SK-N-SH (cell line): ENCODE results near the gene KCTD17.

Experiments used
- ELF1 ChIP-seq: IDR thresholded peaks from 2 replicates; pipeline ENCODE4 v1.4.0; 2012
- FOSL2 ChIP-seq: IDR thresholded peaks from 2 replicates; pipeline ENCODE4 v1.4.0; 2012; ENCODE audit warnings: low read depth, mild to moderate bottlenecking, moderate library complexity, borderline replicate concordance
- NFIC ChIP-seq: IDR thresholded peaks from 2 replicates; pipeline ENCODE4 v1.4.0; 2012; ENCODE audit warnings: borderline replicate concordance
- RCOR1 ChIP-seq: fragments of 150-350 bp; IDR thresholded peaks from 2 replicates; pipeline ENCODE4 v1.6.1; 2017; ENCODE audit warnings: antibody characterized with exemption, low read length
- YY1 ChIP-seq: IDR thresholded peaks from 2 replicates; pipeline ENCODE4 v1.4.0; 2012; ENCODE audit warnings: low read depth, mild to moderate bottlenecking
- TF ChIP-seq, protein P1 (sequence below): fragments of 200-600 bp; sonication (generic); IDR thresholded peaks from 2 replicates; pipeline ENCODE4 v1.6.1; 2017; ENCODE audit warnings: antibody characterized with exemption, mild to moderate bottlenecking, moderate library complexity
- TF ChIP-seq, protein P2 (sequence below): IDR thresholded peaks from 2 replicates; pipeline ENCODE4 v1.4.0; 2012; ENCODE audit warnings: low read depth, borderline replicate concordance

DNA sequence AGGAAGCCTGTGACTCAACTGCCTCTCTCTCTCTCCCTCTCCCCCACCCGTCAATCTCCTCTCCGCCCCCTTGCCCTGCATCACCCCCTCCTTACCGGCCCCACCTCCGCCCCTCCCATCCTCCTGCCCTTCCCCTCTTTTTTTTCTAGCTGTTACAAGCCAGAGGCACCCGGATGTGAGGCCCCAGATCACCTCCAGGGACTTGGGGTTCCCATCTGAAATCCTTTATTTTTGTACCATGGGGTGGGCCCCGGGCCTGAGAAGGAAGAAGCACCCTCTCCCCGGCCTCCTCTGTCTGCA is 10.8 kb downstream of the KCTD17 start:
- TF ChIP-seq ELF1, result no peak
- TF ChIP-seq FOSL2, result no peak
- TF ChIP-seq, protein P1, sequence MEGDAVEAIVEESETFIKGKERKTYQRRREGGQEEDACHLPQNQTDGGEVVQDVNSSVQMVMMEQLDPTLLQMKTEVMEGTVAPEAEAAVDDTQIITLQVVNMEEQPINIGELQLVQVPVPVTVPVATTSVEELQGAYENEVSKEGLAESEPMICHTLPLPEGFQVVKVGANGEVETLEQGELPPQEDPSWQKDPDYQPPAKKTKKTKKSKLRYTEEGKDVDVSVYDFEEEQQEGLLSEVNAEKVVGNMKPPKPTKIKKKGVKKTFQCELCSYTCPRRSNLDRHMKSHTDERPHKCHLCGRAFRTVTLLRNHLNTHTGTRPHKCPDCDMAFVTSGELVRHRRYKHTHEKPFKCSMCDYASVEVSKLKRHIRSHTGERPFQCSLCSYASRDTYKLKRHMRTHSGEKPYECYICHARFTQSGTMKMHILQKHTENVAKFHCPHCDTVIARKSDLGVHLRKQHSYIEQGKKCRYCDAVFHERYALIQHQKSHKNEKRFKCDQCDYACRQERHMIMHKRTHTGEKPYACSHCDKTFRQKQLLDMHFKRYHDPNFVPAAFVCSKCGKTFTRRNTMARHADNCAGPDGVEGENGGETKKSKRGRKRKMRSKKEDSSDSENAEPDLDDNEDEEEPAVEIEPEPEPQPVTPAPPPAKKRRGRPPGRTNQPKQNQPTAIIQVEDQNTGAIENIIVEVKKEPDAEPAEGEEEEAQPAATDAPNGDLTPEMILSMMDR, result no peak
- TF ChIP-seq NFIC, result no peak
- no peak for TF ChIP-seq YY1
- TF ChIP-seq RCOR1, result no peak
- TF ChIP-seq, protein P2, sequence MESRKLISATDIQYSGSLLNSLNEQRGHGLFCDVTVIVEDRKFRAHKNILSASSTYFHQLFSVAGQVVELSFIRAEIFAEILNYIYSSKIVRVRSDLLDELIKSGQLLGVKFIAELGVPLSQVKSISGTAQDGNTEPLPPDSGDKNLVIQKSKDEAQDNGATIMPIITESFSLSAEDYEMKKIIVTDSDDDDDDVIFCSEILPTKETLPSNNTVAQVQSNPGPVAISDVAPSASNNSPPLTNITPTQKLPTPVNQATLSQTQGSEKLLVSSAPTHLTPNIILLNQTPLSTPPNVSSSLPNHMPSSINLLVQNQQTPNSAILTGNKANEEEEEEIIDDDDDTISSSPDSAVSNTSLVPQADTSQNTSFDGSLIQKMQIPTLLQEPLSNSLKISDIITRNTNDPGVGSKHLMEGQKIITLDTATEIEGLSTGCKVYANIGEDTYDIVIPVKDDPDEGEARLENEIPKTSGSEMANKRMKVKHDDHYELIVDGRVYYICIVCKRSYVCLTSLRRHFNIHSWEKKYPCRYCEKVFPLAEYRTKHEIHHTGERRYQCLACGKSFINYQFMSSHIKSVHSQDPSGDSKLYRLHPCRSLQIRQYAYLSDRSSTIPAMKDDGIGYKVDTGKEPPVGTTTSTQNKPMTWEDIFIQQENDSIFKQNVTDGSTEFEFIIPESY, result no peak
